ENCODE measurements around the gene ARHGEF4. TPM values are rescaled to one million over a fixed set of nuclear protein-coding genes. Genes with fewer than 3 reads are reported as not detected.
A peak's percentile ranks its signal among the peaks of the same experiment; 100 is the strongest.

ARHGEF4 gene
- total RNA-seq, 1 experiment from 2014 or later: 12.6 TPM

DNA sequence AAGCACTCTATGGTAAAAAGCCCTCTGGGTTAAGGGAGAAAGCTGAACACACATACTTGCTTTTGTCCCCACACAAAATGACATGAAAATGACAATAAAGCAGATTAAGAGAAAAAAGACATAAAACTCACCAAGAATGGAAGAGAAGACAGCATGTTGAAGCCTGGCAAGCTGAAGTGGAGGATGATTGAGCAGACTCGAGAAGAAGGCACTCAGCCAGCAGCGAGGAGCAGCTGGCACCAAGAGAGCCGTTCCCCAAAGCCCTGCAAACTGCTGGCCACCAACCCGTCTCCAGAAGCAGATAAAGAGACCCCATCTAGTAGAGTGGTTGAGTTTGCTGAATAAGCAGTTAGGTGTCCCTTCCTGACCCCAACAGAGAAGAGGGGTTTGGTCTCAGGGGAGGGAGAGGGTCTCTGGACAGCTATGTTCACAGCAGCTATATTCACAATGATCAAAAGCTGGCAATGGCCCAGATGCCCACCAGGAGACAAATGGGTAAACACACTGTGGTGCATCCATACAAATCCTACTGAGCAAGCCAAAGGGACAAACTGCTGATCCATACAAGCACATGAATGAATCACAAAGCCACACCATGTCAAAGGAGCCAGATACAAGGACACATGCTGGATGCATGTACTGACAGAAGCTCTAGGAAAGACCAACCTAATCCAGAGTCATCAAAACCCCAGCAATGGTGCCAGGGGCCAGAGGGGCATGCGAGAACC lies 219.7 kb downstream of the ARHGEF4 start:
- Histone ChIP-seq H2BK15ac (ENCODE audit: low read depth, low read length) (no peak overlapping the region), H2AK5ac (ENCODE audit: insufficient read length, low read length) (no peak overlapping the region), H3K23me2 (ENCODE audit: insufficient read length, low read depth, low read length, poor library complexity, severe bottlenecking) (no peaks in the 10 kb centered on the region), H2BK120ac (ENCODE audit: low read depth, low read length, poor library complexity, severe bottlenecking) (no peak overlapping the region), H3K56ac (ENCODE audit: insufficient read length, low read depth, low read length) (no peak overlapping the region), H4K20me1 (ENCODE audit: control insufficient read depth, insufficient read depth, insufficient read length) (peaks cover 5% of the 10 kb centered on the region), H3K23ac (ENCODE audit: insufficient read length, low read depth, low read length) (no peak overlapping the region), H3K18ac (ENCODE audit: insufficient read length, low read depth, low read length) (no peak overlapping the region), H2BK5ac (ENCODE audit: insufficient read length, low read length) (no peak overlapping the region), H3K14ac (ENCODE audit: insufficient read depth, low read length) (no peak overlapping the region), H3K79me2 (ENCODE audit: insufficient read depth, low read length) (peaks cover 22% of the 10 kb centered on the region), H4K91ac (ENCODE audit: insufficient read length, low read depth, low read length) (no peak overlapping the region), H3K9ac (ENCODE audit: extremely low read depth, insufficient read length, low read length) (no peak overlapping the region), H2AFZ (ENCODE audit: low read length) (no peak overlapping the region), H2BK12ac (ENCODE audit: insufficient read length, low read depth, low read length) (no peak overlapping the region), H2BK20ac (ENCODE audit: low read depth, low read length, poor library complexity, severe bottlenecking) (no peak overlapping the region), H3K27ac (ENCODE audit: insufficient read length, low read depth, low read length) (no peak overlapping the region), H3K4me1 (ENCODE audit: insufficient read depth, low read length) (no peaks in the 10 kb centered on the region; the same call in 1 of the 2 replicates), H3K27me3 (ENCODE audit: insufficient read depth, low read length) (no peaks in the 10 kb centered on the region), H4K8ac (replicated peaks; ENCODE audit: insufficient read length, low read depth, low read length) (no peak overlapping the region), H3T11ph (ENCODE audit: low read length) (no peak overlapping the region), H3K9me3 (ENCODE audit: control insufficient read depth, low read depth, low read length) (no peaks in the 10 kb centered on the region), H3K4ac (ENCODE audit: low read depth, low read length) (no peak overlapping the region), H4K5ac (ENCODE audit: insufficient read length, low read depth, low read length) (peak overlapping the region; percentile 60), H3K4me2 (ENCODE audit: insufficient read depth, insufficient read length, low read length) (no peak overlapping the region), H3K79me1 (ENCODE audit: insufficient read depth, low read depth, low read length, poor library complexity, severe bottlenecking) (peaks cover 8% of the 10 kb centered on the region)
- DNase-seq: no peak
- no peaks in the 10 kb centered on the region; the same call in 1 of the 2 replicates for H3K27me3 Mint-ChIP-seq (ENCODE audit: low read depth)
- WGBS (ENCODE audit: extremely low coverage, insufficient read length, low lambda C conversion rate): no CpG with 5 or more reads among the region's 5 CpGs
- peak overlapping the region in 1 of 3 experiments; percentile 82; a peak in 5 of 7 replicates for H3K27ac Mint-ChIP-seq
- no peak overlapping the region for H3K4me3 Mint-ChIP-seq
- H3K9me3 Mint-ChIP-seq: no peaks in the 10 kb centered on the region
- peaks cover 58 to 86% (median 82%) of the 10 kb centered on the region in 3 experiments; a peak in 6 of 7 replicates for H3K36me3 Mint-ChIP-seq (ENCODE audit: insufficient read depth in 1 of 3, low read depth in 3 of 3)
- TF ChIP-seq CTCF (conservative IDR thresholded peaks at IDR 0.05): no peak
- H3K4me1 Mint-ChIP-seq: peaks cover 13 to 20% of the 10 kb centered on the region in 2 experiments
